Heart left ventricle (tissue), 16 donors: ENCODE measurements around the gene STARD9. TPM values are rescaled to one million over a fixed set of nuclear protein-coding genes. Genes with fewer than 3 reads are reported as not detected.
"Not testable (repeated sequence)": the region's sequence is repeated elsewhere in the genome, so short reads cannot be mapped to it uniquely, and the experiment has no call there.

Experiments
- ATAC-seq, 4 donors: fragments of 200-7000 bp; cut with Tn5 transposase; one replicate each; pipeline ENCODE4 v1.9.1; 2020 to 2022; ENCODE audit warnings: moderate library complexity in 4 of 4, mild to moderate bottlenecking in 3 of 4, moderate number of reproducible peaks in 1 of 4
- DNase-seq, 5 donors: peaks; one replicate each; pipeline ENCODE4 v3.0.0-alpha.2; 2020
- H3K27ac ChIP-seq, 12 donors: fragments of 200-600 bp; sonication (generic) in 4 of 12; one replicate each; pipeline versions ENCODE4 v1.5.0 to v1.8.0; 2016 to 2022; ENCODE audit warnings: mild to moderate bottlenecking in 2 of 12
- H3K27me3 ChIP-seq, 9 donors: fragments of 200-600 bp; sonication (generic) in 2 of 9; one replicate each; pipeline versions ENCODE4 v1.5.1 to v1.8.0; 2016 to 2022; ENCODE audit warnings: mild to moderate bottlenecking in 3 of 9
- H3K36me3 ChIP-seq, 9 donors: fragments of 200-600 bp; sonication (generic) in 2 of 9; one replicate each; pipeline versions ENCODE4 v1.5.0 to v1.8.0; 2018 to 2022; ENCODE audit warnings: mild to moderate bottlenecking in 2 of 9
- H3K4me1 ChIP-seq, 12 donors: fragments of 200-600 bp; sonication (generic) in 4 of 12; one replicate each; pipeline versions ENCODE4 v1.5.0 to v1.8.0; 2016 to 2022; ENCODE audit warnings: mild to moderate bottlenecking in 3 of 12
- H3K4me3 ChIP-seq, 12 donors: fragments of 200-600 bp; sonication (generic) in 4 of 12; one replicate each; pipeline versions ENCODE4 v1.5.0 to v1.8.0; 2017 to 2022; ENCODE audit warnings: mild to moderate bottlenecking in 9 of 12, moderate library complexity in 4 of 12
- H3K9me3 ChIP-seq, 12 donors: fragments of 200-600 bp; sonication (generic) in 4 of 12; one replicate each; pipeline versions ENCODE4 v1.5.0 to v1.8.0; 2016 to 2022; ENCODE audit warnings: mild to moderate bottlenecking in 1 of 12
- CTCF ChIP-seq, 12 donors: fragments of 200-600 bp; sonication (generic) in 4 of 12; IDR thresholded peaks; one replicate each; pipeline versions ENCODE4 v1.5.0 to v1.8.0; 2018 to 2022; ENCODE audit warnings: antibody characterized with exemption in 12 of 12, mild to moderate bottlenecking in 5 of 12
- POLR2A ChIP-seq, 2 donors: fragments of 450-650 bp; IDR thresholded peaks; one replicate each; pipeline ENCODE4 v1.6.1; 2017; ENCODE audit warnings: antibody characterized with exemption in 2 of 2, mild to moderate bottlenecking in 2 of 2, moderate library complexity in 2 of 2
- WGBS, 4 donors: extraction: QIAGEN DNeasy Blood & Tissue Kit in 2 of 4; methylation state at CpG; one replicate each; pipeline versions ENCODE4 v1.1.5 to v1.1.7; 2013 to 2018; 5-methylcytosine and 5-hydroxymethylcytosine counted together
- intact Hi-C, 10 donors: fragments of 100-400 bp; cut with DNase I; formaldehyde crosslinking; loops; one replicate each; pipeline versions ENCODE4 v1.11.1 to v1.14.2; 2022
- polyA plus RNA-seq, 2 donors: library from polyadenylated mRNA; stranded (reverse); fragments of 200-250 nt; gene quantifications; one replicate each; pipeline ENCODE4 v1.2.3, GENCODE V29; 2013
- total RNA-seq, 9 donors: library from RNA; depleted of rRNA in 2 of 9; stranded (reverse); fragments of >200 nt in 2 of 9; fragmentation: NEBNext Ultra II Directional in 3 of 9; extraction: Animal tissue kit (Norgen Biotek cat#: 25700) in 3 of 9; gene quantifications; one replicate each; pipeline versions ENCODE4 v1.1.0 to v1.2.4, GENCODE V29; 2016 to 2023
- donor health status: ischemic (EF 13 %, LVEDD 7.1; RV severe dilation, severe dysfunction).
- donor health status: healthy with polysubstance abuse.
- donor health status: DM: no; HTN: yes; CAD: no.
- donor health status: DM: no; HTN: no; CAD: no.
- donor health status: ischemic (EF 25% LVEDD 6.9; RV normal size, moderate dysfunction).
- donor health status: ischemic (EF 25% LVEDD 5.7; RV mildly dilated, moderate dysfunction).
- donor health status: healthy.
- donor health status: DM: yes; HTN: yes; CAD: no.
- donor health status: ischemic (EF 35%, LVEDD 5.7; RV mildly dilated, moderate dysfunction).
- donor health status: nonischemic (EF 11% LVEDD 7.7; RV severe dilation, severe dysfunction).
- donor health status: DM: yes; HTN: yes; CAD: no.
- donor health status: PGD.
- donor health status: ischemic (EF 29% LVEDD 5.4; RV normal size, mild dysfunction).
- donor health status: nonischemic (EF 23%, LVEDD 6.1; RV moderate dilation, normal function).

STARD9 gene
- total and polyA plus RNA-seq, 11 donors = 3.7 to 11.1 (median 8.0) TPM

- ATAC-seq (peak; percentile 33 to 59 (median 43)), DNase-seq (peak in 1 of 5 donors; percentile 17)
- 0 to 1% (median 0%) methylated on average over 15 of the region's 15 CpGs for WGBS, 4 donors
- peak overlapping the region; percentile 18 to 96 (median 90) for H3K27ac ChIP-seq
- H3K9me3 ChIP-seq = no peaks in the 10 kb centered on the region
- H3K27me3 ChIP-seq = no peaks in the 10 kb centered on the region
- peak overlapping the region; percentile 74 to 98 (median 90) for H3K4me3 ChIP-seq
- intact Hi-C loops = loop anchor here in 8 of 10 donors (2.0 to 10.0 kb wide), 4 partner anchors 52 to 106 kb away; partner anchors contain the start of gene SNAP23 (in 2 of the 8)
- peaks cover 0 to 29% (median 9%) of the 10 kb centered on the region in 9 donors for H3K36me3 ChIP-seq
- H3K4me1 ChIP-seq = peaks cover 0 to 59% (median 22%) of the 10 kb centered on the region in 12 donors
- no peak for TF ChIP-seq POLR2A (IDR thresholded peaks at IDR 0.05)
- no peak for TF ChIP-seq CTCF (IDR thresholded peaks at IDR 0.05)
Observed at GRCh38 chr15:42549032-42549491, 26.3 kb upstream of the STARD9 start.

DNA sequence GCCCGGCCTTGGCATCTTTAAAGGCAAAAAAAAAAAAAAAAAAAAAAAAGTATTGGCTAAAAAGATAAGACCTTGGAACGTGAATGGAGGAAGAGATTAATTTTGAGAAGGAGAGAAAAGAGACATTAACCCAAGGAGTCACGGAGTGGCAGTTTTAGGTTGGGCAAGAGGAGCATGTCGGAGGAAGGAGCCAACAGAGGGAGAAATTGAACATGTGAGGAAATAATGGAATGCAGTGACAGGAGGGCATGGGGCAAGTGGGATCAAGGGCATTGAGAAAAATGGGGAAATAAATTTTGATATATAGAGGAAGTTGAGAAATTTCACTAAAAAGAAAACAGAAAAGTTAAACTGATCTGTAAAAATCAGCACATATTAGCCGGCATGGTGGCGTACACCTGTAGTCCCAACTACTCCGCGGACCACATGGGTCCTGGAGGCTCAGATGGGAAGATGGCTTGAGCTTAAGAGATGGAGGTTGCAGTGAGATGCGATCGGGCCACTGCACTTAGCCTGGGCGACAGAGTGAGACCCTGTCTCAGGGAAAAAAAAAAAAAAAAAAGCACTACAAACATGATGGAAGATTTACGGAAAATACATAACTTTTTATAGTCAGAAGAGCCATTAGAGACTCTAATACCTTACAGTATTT is 25.5 kb upstream of the STARD9 start:
- Histone ChIP-seq H3K9me3 (no peaks in the 10 kb centered on the region), H3K36me3 (peaks cover 0 to 21% (median under 1%) of the 10 kb centered on the region in 9 donors), H3K27ac (peak overlapping the region in 6 of 12 donors; percentile 86 to 96 (median 91)), H3K4me3 (peak overlapping the region in 9 of 12 donors; percentile 74 to 98 (median 90)), H3K27me3 (no peaks in the 10 kb centered on the region), H3K4me1 (peaks cover 0 to 53% (median 22%) of the 10 kb centered on the region in 12 donors)
- ATAC-seq (no peak), DNase-seq (no peak)
- intact Hi-C loops = loop anchor here in 9 of 10 donors (2.0 to 10.0 kb wide), 5 partner anchors 53 to 105 kb away; partner anchors contain the start of gene SNAP23 (in 2 of the 9)
- TF ChIP-seq POLR2A (IDR thresholded peaks at IDR 0.05) (no peak), CTCF (IDR thresholded peaks at IDR 0.05) (no peak)
- WGBS, 4 donors = 75 to 81% (median 77%) methylated on average over 12 of the region's 12 CpGs

GRCh38 chr15:42553554-42553953 is 21.9 kb upstream of the STARD9 start:
- ATAC-seq = no peak
- Histone ChIP-seq H3K36me3 (peaks cover 0 to 11% (median 5%) of the 10 kb centered on the region in 9 donors), H3K4me1 (peaks cover 0 to 21% (median 4%) of the 10 kb centered on the region in 12 donors), H3K27me3 (no peaks in the 10 kb centered on the region), H3K4me3 (no peak overlapping the region), H3K9me3 (no peaks in the 10 kb centered on the region), H3K27ac (no peak overlapping the region)
- no peak for DNase-seq
- 84 to 87% (median 85%) methylated on average over 1 of the region's 1 CpG for WGBS, 4 donors
- intact Hi-C loops = loop anchor here in 1 of 10 donors (10.0 kb wide), 1 partner anchor 91 kb away; no protein-coding TSS in a partner anchor
- TF ChIP-seq POLR2A (IDR thresholded peaks at IDR 0.05) (no peak), CTCF (IDR thresholded peaks at IDR 0.05) (no peak)

GRCh38 chr15:42556550-42557207 is 18.7 kb upstream of the STARD9 start:
- not testable (repeated sequence) for ATAC-seq, H3K27ac ChIP-seq, H3K4me1 ChIP-seq, DNase-seq, H3K9me3 ChIP-seq, H3K27me3 ChIP-seq, H3K4me3 ChIP-seq
- 90 to 97% (median 95%) methylated on average over 12 of the region's 12 CpGs for WGBS, 4 donors
- intact Hi-C loops = loop anchor here in 1 of 10 donors (10.0 kb wide), 1 partner anchor 88 kb away; no protein-coding TSS in a partner anchor
- peaks cover 0 to 41% (median 36%) of the 10 kb centered on the region in 9 donors for H3K36me3 ChIP-seq
